Right atrium auricular region (tissue), 2 donors: ENCODE results near the gene SARS2. TPM values are rescaled to one million over a fixed set of nuclear protein-coding genes. Genes with fewer than 3 reads are reported as not detected.

Experiments used
- DNase-seq: peaks from one replicate; pipeline ENCODE4 v3.0.0-alpha.2; 2019; ENCODE audit warnings: low spot score
- H3K27ac ChIP-seq, 2 donors: fragments of 200-600 bp; sonication (generic); 1 replicate in 1 of 2; 2 replicates in 1 of 2; pipeline ENCODE4 v1.5.1; 2016 to 2019
- H3K27me3 ChIP-seq, 2 donors: fragments of 200-600 bp; sonication (generic); one replicate each; pipeline versions ENCODE4 v1.5.1 to v1.6.0; 2017 to 2019
- H3K36me3 ChIP-seq: fragments of 200-600 bp; sonication (generic); one replicate; pipeline ENCODE4 v1.5.1; 2016
- H3K4me1 ChIP-seq, 2 donors: fragments of 200-600 bp; sonication (generic); one replicate each; pipeline versions ENCODE4 v1.5.1 to v1.6.0; 2017 to 2019
- H3K4me3 ChIP-seq, 2 donors: fragments of 200-600 bp; sonication (generic); 1 replicate in 1 of 2; 2 replicates in 1 of 2; pipeline ENCODE4 v1.5.1; 2017 to 2019; ENCODE audit warnings: mild to moderate bottlenecking in 1 of 2, moderate library complexity in 1 of 2
- H3K9me3 ChIP-seq, 2 donors: fragments of 200-600 bp; sonication (generic); one replicate each; pipeline ENCODE4 v1.5.1; 2019
- total RNA-seq, 2 donors: library from RNA; depleted of rRNA; stranded (reverse); fragments of >200 nt; gene quantifications; one replicate each; pipeline ENCODE4 v1.1.0, GENCODE V29; 2016
- TF ChIP-seq, protein P1 (sequence below), 2 donors: fragments of 200-600 bp; sonication (generic); IDR thresholded peaks; one replicate each; pipeline ENCODE4 v1.5.1; 2019; ENCODE audit warnings: antibody characterized with exemption in 2 of 2

Gene SARS2
- total RNA-seq, 2 donors from 2014 or later = 13.7 to 24.3 TPM

DNA sequence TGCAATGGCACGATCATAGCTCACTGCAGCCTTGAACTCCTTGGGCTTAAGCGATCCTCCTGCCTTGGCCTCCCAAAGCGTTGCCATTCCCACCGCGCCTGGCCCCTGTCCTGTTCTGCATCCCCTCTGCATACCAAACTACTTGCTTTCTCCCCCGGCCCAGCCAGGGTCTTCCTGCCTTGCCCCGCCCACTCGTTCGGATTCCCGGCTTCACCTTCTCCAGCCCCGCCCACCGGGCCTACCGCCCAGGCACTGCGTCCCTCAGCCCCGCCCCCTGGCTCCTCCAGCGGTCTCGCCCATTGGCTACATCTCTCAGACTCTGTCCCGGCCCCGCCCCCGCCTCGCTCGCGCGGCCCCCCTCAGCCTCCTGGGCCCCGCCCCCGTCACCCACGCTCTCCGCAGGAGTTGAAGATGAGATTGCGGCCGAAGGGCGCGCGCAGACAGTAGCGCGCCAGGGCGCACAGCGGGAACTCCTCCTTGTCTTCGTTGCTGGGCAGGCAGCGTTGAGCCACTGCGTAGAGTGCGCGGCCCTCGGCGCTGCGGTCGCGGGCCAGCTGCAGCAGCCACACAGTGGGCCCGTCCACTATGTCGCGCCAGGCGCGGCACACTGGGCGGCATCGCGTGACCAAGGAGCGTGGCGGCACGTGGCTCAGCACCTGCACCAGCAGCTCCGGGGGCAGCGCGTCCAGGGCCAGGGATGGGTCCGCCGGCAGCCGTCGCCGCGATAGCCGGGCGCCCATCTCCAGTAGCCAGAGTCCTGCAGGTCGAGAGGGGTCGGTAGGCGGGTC is 19.2 kb upstream of the SARS2 start:
- no peaks in the 10 kb centered on the region for H3K27me3 ChIP-seq
- peak; percentile 70 for DNase-seq
- peaks cover 0 to 9% of the 10 kb centered on the region in 2 donors for H3K4me1 ChIP-seq
- H3K9me3 ChIP-seq = no peaks in the 10 kb centered on the region
- peak overlapping the region; percentile 12 to 45 for H3K4me3 ChIP-seq
- no peak overlapping the region for H3K27ac ChIP-seq
- TF ChIP-seq, protein P1, sequence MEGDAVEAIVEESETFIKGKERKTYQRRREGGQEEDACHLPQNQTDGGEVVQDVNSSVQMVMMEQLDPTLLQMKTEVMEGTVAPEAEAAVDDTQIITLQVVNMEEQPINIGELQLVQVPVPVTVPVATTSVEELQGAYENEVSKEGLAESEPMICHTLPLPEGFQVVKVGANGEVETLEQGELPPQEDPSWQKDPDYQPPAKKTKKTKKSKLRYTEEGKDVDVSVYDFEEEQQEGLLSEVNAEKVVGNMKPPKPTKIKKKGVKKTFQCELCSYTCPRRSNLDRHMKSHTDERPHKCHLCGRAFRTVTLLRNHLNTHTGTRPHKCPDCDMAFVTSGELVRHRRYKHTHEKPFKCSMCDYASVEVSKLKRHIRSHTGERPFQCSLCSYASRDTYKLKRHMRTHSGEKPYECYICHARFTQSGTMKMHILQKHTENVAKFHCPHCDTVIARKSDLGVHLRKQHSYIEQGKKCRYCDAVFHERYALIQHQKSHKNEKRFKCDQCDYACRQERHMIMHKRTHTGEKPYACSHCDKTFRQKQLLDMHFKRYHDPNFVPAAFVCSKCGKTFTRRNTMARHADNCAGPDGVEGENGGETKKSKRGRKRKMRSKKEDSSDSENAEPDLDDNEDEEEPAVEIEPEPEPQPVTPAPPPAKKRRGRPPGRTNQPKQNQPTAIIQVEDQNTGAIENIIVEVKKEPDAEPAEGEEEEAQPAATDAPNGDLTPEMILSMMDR (IDR thresholded peaks at IDR 0.05) = no peak
- no peaks in the 10 kb centered on the region for H3K36me3 ChIP-seq

DNA sequence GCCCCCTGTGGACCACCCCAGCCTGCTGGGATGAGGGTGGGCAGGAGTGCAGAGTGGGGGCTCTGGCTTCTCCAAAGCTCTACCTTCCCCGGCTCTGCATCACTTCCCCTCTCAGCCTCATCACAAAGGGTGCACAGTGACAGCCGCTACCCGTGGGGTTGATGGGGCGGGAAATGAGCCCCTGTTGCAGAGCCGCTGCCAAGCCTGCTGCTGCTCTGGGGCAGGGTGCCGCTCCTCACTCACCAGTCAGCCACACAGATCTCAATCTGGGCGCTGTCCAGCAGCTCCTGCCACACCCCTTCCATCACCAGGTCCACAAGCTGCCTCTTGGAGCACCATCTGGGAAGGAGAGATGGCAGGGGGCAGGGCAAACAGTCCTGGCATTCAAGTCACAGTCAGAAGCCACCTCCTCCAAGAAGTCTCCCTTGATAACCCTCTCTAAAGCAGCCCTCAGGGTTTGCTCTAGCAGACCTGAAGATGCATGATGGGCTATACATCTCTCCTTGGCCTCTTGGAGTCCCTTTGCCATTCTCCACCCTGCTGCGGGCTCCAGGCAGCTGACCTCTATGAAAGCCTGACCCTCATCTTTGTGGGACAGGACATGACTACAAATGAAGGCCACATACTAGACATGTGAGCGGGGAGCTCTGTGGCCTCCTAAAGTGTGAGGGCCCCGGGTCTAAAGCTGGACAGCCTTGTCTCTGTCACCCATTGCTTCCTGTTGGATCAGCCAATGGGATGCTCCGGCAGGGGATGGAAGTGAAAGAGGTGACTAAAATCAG is 15.9 kb upstream of the SARS2 start:
- DNase-seq = no peak
- Histone ChIP-seq H3K27me3 (no peaks in the 10 kb centered on the region), H3K27ac (no peak overlapping the region), H3K4me1 (peaks cover 0 to 9% of the 10 kb centered on the region in 2 donors), H3K4me3 (no peak overlapping the region), H3K36me3 (no peaks in the 10 kb centered on the region), H3K9me3 (no peaks in the 10 kb centered on the region)
- TF ChIP-seq, protein P1 (IDR thresholded peaks at IDR 0.05) = no peak

DNA sequence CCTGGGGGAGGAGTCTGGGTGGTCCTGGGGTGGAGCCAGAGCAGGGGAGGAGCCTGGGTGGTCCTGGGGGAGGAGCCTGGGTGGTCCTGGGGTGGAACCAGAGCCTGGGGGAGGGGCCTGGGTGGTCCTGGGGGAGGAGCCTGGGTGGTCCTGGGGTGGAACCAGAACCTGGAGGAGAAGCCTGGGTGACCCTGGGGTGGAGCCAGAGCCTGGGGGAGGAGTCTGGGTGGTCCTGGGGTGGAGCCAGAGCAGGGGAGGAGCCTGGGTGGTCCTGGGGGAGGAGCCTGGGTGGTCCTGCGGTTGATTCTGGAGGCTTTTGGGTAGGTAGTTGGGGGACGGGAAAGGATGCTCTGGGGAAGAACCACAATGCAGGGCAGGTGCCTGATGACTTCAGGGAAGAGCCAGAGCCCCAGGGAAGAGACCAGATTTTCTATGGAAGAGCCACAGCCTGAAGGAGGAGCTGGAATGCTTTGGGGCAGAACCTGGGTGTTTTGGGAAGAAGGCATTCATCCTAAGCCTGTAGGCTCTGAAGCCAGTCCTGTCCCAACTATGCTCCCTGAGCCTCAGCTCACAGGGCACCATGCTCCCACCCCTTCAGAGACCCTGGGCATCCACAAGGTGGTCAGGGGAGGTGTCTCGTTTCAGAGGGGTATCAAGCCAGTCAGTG is 15.1 kb upstream of the SARS2 start:
- TF ChIP-seq, protein P1 (IDR thresholded peaks at IDR 0.05) = no peak
- no peak overlapping the region for H3K27ac ChIP-seq
- no peaks in the 10 kb centered on the region for H3K9me3 ChIP-seq
- H3K4me3 ChIP-seq = no peak overlapping the region
- no peaks in the 10 kb centered on the region for H3K36me3 ChIP-seq
- H3K4me1 ChIP-seq = peaks cover 0 to 9% of the 10 kb centered on the region in 2 donors
- no peak for DNase-seq
- H3K27me3 ChIP-seq = no peaks in the 10 kb centered on the region

DNA sequence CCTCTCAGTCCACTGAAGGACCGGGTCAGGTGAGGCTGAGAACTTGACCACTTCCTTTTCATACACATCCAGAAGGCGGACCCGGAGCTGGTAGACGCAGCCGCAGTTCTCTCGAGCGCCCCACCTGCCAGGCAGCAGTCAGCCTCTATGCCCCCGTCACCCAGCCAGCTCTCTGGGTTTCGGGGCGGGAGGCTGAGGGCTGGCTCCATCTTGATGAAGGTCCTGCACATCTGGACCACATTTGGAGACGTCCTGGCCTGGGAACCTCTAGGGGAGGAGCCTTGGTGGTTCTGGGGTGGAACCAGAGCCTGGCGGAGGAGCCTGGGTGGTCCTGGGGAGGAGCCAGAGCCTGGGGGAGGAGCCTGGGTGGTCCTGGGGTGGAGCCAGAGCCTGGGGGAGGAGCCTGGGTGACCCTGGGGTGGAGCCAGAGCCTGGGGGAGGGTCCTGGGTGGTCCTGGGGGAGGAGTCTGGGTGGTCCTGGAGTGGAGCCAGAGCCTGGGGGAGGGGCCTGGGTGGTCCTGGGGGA is 14.5 kb upstream of the SARS2 start:
- no peak for DNase-seq
- no peak overlapping the region for H3K27ac ChIP-seq
- H3K9me3 ChIP-seq = no peaks in the 10 kb centered on the region
- H3K36me3 ChIP-seq = no peaks in the 10 kb centered on the region
- H3K27me3 ChIP-seq = no peaks in the 10 kb centered on the region
- TF ChIP-seq, protein P1 (IDR thresholded peaks at IDR 0.05) = no peak
- no peak overlapping the region for H3K4me3 ChIP-seq
- H3K4me1 ChIP-seq = peaks cover 0 to 5% of the 10 kb centered on the region in 2 donors

DNA sequence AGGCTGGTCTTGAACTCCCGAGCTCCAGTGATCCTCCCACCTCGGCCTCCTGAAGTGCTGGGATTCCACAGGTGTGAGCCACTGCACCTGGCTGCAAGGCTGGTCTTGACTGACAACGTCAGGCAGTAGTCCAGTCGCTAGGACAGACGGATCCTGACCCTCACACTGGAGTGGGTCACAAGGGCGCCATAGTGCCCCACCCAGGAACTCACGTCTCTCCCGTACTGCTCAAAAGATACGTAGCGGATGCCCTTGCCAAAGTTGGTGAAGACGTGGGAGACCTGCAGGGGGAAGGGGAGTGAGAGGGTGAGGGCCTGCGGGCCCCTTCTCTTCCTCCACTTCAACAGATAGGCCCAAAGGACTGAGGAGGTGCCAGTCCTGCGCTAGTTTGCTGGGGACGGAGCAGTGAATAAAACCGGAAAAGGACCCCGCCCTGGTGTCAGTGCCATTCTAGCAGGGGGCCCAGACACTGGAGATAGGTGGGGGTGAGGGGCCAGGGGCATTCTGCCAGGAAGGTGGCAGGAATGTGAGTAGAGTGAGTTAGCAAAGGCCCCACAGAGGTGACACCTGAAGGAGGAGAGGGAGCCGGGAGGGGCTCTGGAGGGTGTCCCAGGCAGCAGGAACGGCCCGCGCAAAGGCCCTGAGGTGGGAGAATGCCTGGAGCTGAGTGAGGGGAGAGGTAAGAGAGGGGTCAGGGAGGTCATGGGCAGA is 12.1 kb upstream of the SARS2 start:
- no peak for DNase-seq
- TF ChIP-seq, protein P1 (IDR thresholded peaks at IDR 0.05) = no peak
- Histone ChIP-seq H3K27ac (no peak overlapping the region), H3K9me3 (no peaks in the 10 kb centered on the region), H3K27me3 (no peaks in the 10 kb centered on the region), H3K36me3 (no peaks in the 10 kb centered on the region), H3K4me1 (no peaks in the 10 kb centered on the region), H3K4me3 (no peak overlapping the region)
